ENCODE results near the gene NDST1.

The NDST1 gene

DNA sequence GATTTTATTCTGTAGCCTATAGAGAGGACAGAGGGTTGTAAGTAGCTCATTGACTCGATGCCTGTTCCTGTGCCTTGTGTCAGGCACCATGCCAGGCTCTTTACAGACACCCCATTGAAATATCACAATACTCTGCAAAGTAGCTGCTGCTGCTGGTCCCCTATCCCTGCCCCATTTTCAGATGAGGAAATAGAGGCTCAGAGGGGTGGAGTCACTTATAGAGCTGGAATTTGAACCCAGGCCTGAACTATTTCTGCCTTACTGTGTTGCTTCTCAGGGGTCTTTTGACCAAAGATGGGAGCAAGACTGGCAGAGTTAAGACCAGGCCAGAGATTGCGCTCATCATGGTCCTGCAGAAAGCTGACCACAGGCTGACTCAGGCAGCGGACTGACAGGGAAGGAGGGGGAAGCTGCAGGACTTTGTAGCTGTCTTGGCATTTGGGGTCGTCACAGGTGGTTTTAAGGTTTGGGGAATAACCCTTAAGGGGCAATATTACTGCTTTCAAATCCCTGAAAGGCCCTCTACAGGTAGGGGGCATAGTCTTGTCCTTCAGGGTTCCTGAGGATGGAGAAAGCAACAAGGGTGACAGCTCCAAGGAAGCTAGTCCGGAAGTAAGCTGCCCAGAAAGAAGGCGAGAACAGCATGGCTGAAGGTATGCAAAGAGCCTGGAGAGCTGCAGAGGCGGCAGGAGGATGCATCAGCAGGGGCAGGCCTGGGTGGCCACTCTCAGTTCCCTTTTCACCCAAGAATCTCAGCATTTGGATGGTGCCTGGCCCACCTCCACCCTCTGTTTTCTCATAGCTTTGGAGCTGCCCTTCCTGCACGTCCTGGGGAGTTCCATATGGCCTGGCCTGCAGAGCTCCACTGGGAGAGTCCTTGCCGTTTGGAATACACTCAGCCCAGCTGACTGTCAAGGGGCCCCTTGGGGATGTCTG is 18.3 kb upstream of the NDST1 start:
- DNase-seq, result no peak

DNA sequence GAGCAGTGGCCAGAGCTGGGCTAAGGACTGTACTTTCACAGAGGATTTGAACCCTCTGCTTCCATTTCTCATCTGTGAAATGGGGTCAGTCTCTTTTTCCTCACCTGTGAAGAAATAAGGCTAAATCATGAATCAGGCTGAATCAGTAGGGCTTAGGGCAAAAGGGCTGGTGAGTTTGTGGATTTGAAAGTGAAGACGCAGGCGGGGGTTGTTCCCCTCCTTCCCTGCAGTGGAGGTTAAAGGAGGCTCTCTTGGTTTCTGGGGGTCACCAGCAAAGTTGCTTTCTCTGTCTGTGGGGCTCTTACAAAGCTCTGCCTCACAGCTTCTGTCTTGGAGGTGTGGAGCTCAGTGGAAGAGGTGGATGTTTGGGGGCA is 17.6 kb upstream of the NDST1 start:
- DNase-seq, result no peak

DNA sequence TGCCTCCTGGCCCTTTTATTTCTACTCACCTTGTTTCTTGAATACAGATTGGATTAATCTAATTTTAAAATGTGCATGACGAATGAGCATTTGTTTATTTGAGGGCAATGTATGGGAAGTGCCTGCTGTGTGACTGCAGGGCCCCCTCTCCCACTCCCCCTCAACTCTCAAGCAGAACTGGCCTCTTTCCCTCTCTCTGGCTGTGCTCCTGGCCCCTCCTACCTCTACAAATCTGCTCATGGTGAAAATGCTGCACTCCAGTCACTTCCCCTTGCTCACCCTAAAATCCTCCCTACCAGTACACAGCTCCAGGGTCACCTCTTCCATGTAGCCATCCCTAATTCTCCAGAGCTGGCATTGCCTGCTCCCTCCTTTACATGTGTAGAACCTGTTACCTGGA is 17.2 kb upstream of the NDST1 start:
- no peak for DNase-seq

- DNase-seq, result no peak
These were observed 16.1 kb upstream of the NDST1 start for GRCh38 chr5:150491876-150492275.

DNA sequence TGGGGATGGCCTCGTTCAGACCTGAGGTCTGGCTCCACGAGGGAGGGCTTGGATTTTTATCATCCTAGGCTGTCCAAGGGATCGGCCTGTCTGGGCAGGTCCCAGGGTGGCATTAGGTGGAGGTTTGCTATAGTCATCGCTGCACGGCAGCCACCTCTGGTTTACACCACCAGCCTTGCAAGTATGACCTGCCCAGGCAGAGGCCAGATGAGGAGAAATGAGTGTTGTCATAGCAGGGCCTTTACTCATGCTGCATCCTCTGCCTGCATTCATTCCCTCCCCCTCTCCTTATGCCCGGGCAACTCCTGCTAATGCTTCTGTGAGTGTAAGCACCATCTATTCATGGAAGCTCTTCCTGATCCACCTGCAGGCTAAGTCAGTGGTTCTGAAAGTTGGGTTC is 15.3 kb upstream of the NDST1 start:
- DNase-seq, result no peak

- DNase-seq, result no peak
These were observed 11.8 kb upstream of the NDST1 start for GRCh38 chr5:150496098-150496497.

- DNase-seq, result no peak
These were observed 11.4 kb upstream of the NDST1 start for GRCh38 chr5:150496534-150496933.

DNA sequence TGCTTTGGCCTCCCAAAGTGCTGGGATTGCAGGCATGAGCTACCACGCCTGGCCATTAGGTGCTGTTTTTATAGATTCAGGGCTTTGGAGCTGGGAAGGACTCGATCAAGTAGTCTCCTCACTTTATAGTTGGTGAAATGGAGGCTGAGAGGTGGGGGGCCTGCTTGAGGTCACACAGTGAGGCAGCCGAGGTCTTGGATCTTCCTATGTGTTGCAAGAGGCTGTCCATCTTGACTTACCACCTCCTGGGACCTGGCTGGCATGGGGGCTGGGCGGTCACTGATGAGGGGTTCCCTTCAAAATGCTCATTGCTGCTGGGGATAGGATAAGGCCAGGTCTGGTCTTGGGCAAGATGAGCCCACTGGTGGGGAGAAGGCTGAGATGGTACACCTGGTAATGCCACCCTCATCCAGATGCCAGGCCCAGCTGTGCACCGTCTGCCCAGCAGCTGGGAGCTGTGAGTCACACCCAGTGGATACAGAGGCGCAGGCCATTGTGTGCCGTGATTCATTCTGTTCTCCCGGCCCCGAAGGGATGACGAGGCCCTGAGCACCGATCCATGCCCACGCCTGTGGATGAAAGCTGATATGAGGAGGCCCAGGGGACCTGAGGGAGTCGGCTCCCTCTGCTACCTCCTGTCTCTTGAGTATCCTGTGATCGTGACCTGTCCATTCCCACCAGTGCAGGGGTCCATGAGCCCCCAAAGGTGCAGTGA is 10.5 kb upstream of the NDST1 start:
- no peak for DNase-seq

DNA sequence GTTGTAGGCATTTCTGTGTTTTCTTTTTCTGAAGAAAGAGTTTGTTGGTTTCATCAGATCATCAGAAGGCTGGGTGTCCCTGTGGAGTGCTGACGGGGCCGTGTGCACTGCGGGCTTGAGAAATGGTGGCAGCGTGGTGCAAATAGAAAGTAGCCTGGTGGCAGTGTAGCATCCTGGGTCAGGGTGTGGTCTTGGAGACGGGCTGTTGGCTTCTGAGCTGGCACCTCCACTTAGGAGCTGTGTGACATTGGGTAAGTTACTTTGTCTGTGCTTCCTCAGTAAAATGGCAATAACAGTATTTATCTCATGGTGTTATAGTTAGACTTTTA is 10.0 kb upstream of the NDST1 start:
- DNase-seq, result no peak

GRCh38 chr5:150498501-150498900 is 9.4 kb upstream of the NDST1 start:
- no peak for DNase-seq

DNA sequence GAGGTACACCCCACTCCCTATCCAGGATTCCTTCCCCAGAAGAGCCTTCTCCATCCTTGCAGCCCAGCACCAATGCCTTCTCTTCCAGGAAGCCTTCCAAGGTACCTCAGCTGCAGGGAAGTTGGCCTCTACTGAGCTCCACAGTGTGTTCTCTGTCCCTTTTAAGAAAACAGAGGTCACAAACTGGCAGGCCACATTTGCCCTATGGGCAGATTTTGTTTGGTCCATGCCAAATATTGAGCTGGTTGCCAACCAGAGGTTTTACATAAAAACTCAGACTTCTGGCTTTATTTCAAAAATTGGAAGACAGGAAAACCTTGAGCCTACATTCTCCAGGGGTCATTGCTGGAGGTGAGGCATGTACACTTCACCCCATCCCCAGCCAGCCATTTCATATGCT is 9.0 kb upstream of the NDST1 start:
- no peak for DNase-seq

GRCh38 chr5:150499437-150499956 is 8.4 kb upstream of the NDST1 start:
- DNase-seq, result no peak

DNA sequence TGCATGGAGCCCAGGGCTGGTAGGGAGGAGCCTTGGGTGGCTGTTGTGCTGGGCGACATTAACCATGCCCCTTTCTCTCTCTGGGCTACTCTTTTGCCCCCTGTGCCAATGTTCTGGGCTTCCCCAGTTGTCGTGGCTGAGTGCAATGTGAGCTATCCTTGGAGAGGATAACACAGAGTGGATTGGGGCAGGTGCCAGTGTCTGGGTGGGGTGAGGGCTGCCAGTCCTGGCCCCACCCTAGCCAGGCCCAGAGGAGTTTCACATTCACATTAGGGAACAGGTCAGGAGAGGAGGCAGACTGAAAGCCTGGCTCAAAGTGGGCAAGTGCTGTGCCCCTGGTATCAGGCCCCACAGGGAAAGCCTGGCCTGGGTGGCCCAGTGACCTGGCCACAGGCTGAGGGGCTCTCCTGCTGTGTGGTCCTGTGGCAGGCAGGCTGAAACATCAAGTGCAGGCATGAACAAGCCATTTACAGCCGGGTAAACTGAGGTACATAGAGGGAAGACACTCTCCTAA is 7.5 kb upstream of the NDST1 start:
- DNase-seq, result no peak

- no peak for DNase-seq
These were observed 7.0 kb upstream of the NDST1 start for GRCh38 chr5:150500905-150501304.

DNA sequence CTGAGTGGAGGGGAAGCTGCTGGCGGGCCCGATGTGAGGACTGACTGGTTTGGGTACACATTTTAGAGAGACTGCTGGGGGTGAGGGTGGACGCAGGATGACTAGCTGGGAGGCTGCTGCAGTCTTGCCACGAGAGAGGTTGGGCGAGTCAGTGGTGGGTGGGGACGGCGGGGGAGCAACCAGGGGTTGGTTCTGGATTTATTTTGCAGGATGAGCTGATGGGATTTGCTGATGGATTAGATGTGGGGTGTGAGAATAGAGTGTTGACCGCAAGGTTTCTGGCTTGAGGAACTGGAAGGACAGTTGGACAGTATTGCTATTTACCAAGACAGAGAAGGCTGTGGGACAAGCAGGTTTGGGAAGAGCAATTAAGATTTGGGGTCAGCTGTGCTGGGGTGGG is 5.8 kb upstream of the NDST1 start:
- no peak for DNase-seq

DNA sequence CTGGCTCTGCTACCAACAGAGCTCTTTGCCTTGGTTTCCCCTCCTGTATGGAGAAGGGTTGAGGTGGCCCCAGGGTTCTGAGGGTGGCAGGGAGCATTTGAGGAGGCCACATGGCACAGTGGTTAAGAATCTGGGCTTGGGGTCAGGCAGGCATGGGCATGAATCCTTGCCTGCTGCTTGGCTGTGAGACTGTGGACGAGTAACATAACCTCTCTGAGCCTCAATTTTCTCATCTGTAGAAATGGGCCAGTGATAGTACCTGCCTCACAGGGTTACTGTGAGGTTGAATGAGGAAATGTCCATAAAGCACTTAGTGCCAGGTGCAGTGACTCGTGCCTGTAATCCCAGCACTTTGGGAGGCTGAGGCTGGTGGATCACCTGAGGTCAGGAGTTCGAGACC is 5.1 kb upstream of the NDST1 start:
- no peak for DNase-seq

DNA sequence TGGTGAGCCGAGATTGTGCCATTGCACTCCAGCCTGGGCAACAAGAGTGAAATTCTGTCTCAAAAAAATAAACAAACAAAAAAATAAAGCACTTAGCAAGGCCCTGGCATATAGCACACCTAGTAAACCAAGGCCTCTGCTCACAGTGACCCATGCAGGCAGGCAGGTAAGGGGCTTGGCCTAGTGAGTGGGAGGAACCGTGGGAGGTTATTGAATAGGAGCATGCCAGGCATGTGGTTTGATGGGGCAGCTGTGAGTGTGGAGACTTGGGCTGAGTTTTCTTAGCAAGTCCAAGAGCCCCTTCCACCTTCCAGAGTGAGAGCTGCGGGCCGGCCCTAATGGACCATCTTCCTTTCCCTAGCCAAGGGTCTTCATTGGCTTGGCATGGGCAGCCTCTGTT is 4.5 kb upstream of the NDST1 start:
- DNase-seq, result no peak

DNA sequence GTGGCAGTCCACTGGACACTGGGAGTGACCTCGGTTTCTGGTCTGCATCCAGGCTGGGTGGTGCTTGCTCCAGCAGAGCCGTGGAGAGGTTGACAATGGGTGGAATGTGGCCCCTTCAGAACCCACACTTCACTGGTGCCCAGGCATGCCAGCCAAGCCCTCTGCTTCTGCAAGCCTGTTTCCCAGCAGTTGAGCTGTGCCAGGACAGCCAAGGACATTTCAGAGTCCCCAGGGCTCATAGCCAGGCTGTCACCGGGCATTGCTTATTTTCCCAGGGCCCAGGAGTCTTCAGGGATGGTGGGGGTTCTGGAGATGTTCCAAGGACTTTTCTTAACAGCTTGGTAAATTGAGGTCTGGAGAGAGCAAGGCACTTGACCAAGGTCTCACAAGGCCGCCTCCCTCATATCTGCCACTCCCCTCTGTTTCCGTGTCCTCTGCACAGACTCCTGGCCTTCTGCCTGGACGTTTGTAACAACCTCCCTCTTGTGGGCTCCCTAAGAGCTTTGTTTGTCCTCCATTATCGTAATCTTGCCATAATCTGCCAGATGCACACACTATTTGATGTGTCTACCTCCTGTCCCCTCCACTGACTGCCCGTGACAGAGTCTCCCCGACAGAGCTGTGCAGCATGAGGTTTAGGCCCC is 3.8 kb upstream of the NDST1 start:
- DNase-seq, result no peak

DNA sequence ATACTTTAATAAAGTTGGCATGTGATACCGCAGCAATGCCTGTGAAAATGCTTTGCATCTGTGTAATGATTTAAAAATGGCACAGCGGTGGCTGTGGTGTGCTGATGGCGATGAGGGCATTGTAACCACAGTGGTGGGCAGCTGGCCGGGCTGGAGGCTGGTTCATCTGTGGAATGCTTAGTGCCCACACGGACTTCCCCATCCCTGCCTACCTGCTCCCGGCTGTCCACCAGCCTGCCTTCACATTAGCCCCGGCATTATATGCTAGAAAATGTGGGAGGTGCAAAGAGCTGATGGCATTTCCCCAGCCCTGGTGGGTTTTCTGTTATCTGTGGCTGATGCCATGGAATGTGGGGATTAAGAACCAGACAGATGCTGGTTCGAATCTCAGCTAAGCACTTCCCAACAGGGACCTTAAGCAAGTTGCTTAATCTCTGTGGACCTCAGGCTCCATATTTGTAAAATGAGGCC is 2.9 kb upstream of the NDST1 start:
- DNase-seq, result no peak

DNA sequence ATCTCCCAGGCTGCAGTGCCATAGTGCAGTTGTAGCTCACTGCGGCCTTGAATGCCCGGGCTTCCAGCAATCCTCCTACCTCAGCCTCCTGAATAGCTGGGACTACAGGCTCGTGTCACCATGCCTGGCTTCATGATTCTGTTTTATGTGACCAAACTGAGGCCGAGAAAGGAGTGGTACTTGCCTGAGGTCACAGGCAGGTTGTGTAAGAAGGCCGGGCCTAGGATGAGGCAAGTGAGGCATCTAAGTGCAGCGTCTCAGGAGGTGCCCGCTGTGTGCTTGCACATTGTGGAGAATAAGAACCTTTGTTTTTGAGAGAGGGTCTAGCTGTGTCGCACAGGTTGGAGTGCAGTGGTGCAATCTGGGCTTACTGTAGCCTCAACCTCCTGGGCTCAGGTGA is 2.1 kb upstream of the NDST1 start:
- no peak for DNase-seq

DNA sequence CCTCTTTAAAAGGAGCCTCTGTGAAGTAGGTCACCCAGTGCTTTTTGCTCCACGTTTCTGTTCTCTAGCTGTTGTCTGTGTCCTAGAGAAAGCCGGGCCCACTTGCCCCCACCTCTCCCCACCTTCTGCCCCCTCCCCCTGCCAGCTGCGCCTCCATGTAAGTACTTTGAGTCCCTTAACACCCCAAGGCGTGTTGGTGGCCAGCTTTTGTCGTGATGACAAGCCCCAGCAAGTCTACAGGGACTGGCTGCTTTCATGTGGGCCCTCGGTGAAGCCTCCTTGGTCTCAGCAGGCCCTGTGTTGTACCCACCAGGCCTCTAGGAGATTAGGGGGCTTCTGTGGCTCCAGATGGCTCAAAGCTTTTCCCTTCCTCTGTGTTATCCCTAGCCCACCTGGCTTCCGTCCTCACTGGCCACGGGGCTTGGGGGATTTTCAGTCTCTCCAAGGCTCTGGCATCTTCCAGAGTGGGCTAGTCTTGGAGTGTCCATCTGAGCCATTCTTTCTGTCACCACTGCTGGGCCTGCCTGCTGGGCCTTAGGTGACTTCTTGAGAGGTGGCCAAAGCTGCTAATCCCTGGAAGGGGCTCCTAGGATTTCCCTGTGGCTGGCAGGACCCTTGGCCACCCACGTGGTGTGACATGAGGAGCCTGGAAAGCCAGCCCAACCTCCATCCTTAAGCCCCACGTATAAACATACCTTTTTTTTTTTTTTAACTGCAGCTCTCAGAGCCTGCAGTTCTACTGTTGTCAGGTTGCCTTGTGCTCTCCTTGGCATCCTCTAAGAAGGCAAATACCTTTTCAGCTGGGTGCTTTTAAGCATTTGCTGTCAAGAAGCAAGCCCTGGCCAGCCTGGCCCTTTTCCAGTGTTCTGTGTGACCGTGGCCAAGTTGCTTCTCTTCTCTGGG is 1.1 kb upstream of the NDST1 start:
- no peak for DNase-seq

GRCh38 chr5:150508277-150508640 is 328 bp downstream of the NDST1 start:
- no peak for DNase-seq

GRCh38 chr5:150508828-150509227 is 897 bp downstream of the NDST1 start:
- DNase-seq, result no peak
